Stimulated activated CD4-positive, alpha-beta T cell treated with anti-CD3 and anti-CD28 coated beads, Interleukin-1b, Interleukin-23, amount 100 ng/mL, for 1 hour (primary cell): ENCODE data around the gene JAG1.
"Not testable (repeated sequence)": the region's sequence is repeated elsewhere in the genome, so short reads cannot be mapped to it uniquely, and the experiment has no call there.

Experiments
- DNase-seq, 2 donors: peaks; one replicate each; pipeline ENCODE4 v3.0.0-alpha.2; 2020; ENCODE audit warnings: low read depth in 2 of 2

JAG1 gene

DNA sequence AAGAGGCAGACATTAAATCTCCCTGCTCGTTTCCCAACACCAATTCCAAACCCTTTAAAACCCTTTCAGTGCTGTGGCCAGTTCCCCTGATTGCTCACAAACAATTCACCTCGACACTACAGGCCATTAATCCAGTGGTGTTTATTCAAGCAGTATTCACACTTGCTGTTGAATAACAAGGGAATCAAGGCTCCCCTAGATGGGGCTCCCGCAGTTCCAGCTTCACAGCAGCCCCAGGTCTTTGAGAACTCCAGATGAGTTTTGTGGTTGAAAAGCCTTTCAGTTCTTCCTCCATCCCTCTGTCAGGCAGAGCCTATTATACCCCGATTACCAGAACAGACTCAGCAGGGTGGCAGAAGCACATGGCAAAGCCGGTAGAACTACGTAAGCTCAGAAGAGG, 36.2 kb downstream of the JAG1 start:
- DNase-seq: no peak

DNA sequence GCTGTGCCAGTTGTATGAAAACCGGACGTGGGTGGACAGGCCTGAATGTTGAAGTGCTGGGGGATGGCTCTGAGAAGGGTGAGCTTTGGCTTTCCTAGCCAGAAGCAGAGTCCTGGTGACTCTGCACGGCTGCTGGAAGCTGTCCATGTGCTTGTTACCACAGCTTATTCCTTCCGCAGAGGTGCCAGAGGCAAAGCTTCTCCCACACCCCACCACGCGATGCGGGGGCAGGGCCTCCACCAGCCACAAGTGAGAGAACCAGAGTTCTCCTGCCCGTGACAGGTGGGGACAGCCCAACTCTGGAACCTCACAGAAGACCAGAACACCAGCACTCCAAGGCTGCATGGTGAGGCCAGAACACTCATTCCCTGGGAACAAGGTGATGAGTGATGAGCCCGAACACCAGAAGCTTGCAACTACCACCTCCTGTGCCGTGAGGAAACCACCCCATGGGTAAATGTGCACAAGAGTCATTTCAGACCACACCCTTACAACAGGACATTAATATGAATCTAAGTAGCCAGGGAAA, 36.7 kb downstream of the JAG1 start:
- DNase-seq: no peak

GRCh38 chr20:10636326-10636818, 37.4 kb downstream of the JAG1 start:
- DNase-seq: no peak

GRCh38 chr20:10635476-10636208, 38.2 kb downstream of the JAG1 start:
- DNase-seq: no peak

DNA sequence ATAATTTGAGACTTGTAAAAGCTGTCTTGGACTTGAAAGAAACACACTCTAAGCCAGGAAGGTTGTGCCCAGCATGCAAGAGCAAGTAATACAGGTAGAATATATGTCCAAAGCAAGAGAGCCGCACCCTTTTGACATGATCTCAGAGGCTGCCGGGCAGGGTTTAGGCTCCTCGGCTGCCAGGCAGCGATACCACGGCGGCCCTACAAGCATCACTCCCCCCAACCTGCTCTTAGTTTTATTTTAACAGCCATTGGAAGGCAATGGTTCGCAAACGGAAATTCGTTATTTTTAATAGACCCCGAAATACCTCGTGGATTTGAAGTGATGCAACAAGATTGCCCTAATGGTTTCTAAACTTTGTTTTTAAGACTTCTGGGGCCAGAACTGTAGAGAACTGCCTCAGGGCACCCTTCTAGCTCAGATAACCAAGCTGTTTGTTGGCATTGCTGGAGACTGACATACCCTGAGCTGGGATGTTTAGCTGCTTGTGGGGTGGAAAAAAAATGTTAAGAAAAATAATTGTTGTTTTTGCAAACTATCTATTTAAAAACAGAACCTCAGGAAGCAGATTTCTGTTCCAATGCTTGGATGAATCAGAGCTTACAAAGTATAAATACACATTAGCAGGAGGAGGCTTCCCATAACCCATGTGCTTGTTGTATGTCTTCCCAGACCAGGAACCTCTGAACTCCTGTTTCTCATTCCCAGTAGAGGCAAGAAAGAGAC, 39.0 kb downstream of the JAG1 start:
- DNase-seq: no peak

GRCh38 chr20:10634211-10634610, 39.6 kb downstream of the JAG1 start:
- DNase-seq: no peak

DNA sequence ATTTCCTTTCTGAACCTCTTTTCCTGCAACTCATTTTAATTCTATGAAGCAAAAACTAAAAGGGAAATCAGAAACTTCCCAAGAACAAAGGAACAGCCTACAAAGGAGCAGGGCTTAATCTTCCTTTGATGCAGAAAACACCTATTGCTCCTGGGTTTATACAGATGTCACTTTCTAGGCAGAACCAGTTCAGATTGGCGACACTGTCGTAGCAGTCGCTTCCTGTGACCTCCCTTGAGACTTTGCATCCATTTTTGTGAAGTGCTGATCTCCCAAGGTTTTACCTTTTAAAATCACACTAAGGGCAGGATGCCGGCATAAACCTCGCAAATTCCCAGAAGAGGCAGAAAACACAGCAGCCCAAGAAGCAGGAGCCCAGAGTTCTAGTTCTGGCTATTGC, 40.1 kb downstream of the JAG1 start:
- DNase-seq: no peak

- DNase-seq: no peak
Observed at GRCh38 chr20:10632721-10633509, 40.9 kb downstream of the JAG1 start.

DNA sequence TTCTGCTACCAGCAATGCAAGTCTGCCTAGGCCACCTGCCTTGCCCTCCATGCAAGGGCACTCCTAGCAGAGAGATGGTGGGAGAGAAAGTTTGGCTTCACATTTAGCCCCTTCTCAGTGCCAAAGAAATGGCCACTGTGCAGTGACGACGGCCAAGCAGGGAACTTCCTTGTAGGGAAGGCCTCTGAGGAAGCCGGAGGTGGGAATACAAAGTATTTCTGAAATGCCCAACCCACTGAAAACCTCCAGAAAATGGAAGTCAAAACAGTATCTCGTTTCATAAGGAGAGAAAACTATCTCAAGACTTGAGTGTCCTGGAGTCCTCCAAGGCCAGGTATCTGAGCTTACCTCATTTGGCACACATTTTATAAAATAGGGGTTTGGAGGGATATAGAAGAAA, 42.7 kb downstream of the JAG1 start:
- no peak for DNase-seq

DNA sequence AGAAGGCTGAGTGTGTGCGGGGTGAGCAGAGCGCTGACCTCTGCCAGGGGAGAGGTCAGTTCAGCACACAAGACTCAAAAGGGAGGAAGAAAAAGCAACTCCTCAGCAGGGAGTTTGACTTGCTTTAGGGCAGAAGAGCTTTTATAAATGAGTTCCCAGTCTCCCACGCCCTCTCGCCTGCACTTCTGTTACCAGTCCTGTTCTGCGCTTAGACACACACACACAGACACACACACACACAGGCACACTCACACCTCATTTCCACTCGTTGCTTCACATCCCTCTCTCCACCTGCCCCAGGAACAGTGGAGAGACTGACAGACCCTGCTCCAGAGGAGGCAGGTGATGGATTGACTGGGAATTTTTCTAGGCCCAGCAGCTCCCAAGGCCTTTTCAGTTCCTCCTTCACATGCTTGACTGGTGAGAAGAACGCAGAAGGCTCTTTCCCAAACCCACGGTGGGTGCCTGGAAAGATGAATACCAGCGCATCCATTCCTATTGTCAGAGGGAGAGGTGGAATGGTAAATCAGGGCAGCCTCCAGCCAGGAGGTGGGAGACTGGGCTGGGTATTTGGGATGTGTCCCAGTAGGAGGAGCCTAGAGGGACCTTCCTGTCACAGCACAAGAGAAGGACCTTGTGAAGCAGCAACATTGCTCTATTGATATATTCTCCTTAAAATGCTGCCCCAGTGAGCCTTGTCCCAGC, 43.7 kb downstream of the JAG1 start:
- no peak for DNase-seq

GRCh38 chr20:10626896-10627295, 46.9 kb downstream of the JAG1 start:
- no peak for DNase-seq

DNA sequence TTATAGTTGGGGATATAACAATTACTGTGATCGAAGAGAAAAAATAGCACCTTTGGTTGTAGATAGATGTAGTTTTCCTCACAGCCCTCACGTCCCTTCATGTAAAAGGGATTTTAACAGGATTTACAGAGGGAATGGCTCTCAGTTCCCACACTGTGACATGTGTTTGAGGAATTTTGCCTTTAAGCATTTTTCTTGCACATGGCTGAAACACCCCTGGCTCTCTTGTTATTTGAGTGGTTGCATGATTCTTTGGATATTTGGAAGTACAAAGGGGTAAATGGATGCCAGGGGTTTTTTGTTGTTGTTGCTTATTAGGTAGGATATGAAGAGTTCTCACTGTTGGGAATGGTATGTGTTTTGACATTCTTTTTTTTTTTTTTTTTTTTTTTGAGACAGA, 48.2 kb downstream of the JAG1 start:
- DNase-seq: no peak

DNA sequence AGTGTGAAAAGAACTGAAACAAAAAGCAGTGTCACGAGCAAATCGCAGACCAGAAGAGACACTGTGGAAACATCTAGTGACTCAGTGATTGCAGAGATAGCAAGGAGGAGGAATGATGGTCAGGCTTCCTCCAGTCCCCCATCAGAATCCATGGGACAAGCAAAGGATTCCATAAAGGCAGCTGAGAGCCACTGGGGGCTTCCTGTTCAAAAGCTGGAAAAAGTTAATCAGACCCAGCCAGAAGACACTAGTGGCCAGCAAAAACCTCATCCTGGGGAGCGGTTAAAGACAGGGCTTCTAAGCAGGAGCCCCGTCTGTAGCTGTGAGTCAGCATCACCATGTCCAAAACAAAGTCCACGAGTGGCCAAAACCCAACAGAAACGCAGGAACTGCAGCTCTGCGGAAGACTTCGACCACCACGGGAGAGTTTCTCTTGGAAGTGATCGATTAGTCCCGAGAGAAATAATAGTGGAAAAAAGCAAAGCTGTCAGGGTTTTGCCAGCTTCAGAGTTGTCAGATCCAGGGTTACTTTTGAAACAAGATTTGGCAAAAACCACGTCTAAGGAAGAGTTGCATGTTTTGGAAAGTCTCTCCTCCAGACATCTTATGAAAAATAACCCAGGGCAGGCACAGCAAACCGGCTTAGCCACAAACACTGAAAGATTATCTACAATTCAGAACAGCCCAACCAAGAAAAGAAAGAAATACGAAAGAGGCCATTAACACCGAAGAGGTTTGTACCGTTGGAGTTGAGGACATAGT, 51.0 kb downstream of the JAG1 start:
- DNase-seq: no peak

DNA sequence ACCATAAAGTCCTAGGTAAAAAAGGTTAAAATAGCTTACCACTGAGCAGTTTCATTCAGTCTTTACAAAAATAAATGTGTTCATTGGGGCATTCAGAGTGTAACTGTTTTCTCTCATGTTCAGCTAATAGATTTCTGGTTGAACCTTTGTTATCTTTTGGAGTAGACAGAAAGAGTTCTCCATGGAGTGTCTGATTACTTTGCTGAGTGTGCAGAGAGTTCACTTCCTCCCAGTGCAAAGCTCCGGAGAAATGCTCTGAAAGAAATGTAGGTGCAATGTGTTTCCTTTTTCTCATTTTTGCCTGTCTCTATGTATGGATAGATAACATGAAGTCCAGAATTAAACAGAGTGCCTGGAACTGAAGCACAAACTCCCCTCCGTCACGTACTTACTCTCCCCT, 52.6 kb downstream of the JAG1 start:
- DNase-seq: no peak

DNA sequence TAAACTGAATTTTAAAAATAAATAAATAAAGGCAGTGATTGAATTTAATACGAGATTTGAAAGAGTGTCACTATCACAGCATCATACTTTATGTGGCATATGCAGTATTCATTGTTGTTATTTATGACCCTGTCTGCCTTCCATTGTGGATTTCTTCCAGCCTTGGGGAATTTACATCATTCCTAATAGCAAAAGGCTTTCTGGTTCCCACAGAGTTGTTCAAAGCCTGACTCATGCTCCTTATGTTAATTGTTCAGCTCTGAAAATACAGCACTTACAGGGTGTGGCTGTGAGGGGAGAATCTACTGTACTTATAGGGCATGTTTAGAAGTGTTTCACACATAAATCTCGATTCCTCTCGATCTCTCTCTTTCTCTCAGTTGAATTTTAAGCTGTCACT, 54.4 kb downstream of the JAG1 start:
- DNase-seq: no peak

GRCh38 chr20:10618611-10619245, 55.1 kb downstream of the JAG1 start:
- DNase-seq: no peak

GRCh38 chr20:10617549-10618133, 56.2 kb downstream of the JAG1 start:
- DNase-seq: not testable (repeated sequence)

- DNase-seq: no peak
Observed at GRCh38 chr20:10616212-10616611, 57.6 kb downstream of the JAG1 start.

DNA sequence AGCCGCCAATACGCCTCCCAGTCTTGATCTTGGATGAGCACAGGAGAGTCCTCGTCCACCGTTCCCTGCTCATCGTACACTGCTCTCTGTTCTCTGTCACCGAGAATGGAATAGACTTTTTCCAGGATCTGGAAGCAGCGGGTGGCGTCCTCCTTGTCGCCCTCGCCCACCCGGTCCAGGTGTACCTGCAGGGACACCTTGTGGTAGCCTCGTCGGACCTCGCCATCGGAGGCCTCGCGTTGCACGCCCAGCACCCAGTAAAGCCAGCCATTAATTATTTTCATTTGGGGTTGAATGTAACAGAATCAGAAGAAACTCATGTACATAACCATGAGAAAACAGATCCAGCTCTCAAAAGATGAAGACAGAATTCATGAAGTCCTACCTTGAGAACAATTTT, 59.9 kb downstream of the JAG1 start:
- no peak for DNase-seq

DNA sequence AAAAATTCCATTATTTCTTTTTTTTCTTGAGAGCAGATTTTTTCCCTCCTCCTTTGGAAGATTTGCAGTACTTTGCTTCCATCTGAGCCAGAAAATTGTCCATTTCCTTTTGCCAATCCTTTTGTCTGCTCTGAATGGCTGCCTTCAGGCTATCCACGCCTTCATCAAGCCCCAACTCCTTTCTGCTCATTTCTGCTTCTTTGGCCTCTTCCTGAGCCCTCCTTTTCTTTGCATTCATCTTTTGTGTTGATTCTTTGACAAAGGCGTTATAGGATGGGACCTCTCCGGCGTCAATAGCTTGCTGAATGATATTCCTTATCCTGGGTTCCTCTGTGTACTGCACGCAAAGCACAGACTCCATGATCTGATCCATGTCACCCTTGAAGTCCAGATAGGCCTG, 60.4 kb downstream of the JAG1 start:
- not testable (repeated sequence) for DNase-seq
